NOMO-1 (cell line): ENCODE data around the gene PCBD1.
A peak's percentile ranks its signal among the peaks of the same experiment; 100 is the strongest.
"Not testable (repeated sequence)": the region's sequence is repeated elsewhere in the genome, so short reads cannot be mapped to it uniquely, and the experiment has no call there.

Experiments used
- DNase-seq, 2 experiments: peaks; one replicate each; lab custom pipeline; 2025; ENCODE audit not compliant: unreplicated experiment in 2 of 2; lab: John Stamatoyannopoulos, UW

Gene PCBD1

DNA sequence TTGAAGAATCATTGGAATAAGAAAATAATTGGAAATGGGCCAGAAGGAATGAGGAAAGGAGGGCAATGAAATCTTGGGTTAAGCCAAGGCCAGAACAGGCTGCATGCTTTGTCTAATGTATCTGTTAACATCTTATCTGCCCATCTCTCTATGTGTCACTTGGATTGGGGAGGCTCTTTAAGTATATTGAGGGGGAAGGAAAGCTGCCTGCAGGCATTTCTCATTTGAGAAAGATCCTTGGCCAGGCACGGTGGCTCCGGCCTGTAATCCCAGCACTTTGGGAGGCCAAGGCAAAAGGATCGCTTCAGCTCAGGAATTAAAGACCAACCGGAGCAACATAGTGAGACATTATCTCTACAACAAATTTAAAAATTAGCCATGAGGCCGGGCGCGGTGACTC, 14.3 kb downstream of the PCBD1 start:
- no peak for DNase-seq

DNA sequence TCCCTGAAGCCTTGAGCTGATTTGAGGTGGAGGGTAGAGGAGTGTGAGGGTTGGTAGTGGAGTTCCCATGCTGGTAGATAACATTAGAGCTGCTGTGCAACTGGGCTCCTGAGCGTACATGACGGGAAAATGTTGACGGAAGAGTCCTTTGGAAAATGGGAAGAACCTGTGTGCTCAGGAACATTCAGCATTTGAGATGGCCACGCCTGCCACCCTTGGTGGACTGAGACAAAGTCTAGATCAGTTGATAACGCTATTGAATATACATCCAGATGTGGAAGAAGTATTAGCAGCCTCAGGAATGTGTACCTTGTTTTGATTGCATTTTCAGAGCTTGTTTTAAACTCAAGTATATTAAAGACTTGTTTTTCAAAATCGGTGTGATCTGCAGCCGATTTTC, 16.1 kb downstream of the PCBD1 start:
- DNase-seq: no peak

- DNase-seq: peak; percentile 37 to 83
Measured at GRCh38 chr10:70866424-70866823, 21.9 kb downstream of the PCBD1 start.

GRCh38 chr10:70864935-70865334, 23.4 kb downstream of the PCBD1 start:
- no peak for DNase-seq

- no peak for DNase-seq
Measured at GRCh38 chr10:70863470-70864160, 24.8 kb downstream of the PCBD1 start.

DNA sequence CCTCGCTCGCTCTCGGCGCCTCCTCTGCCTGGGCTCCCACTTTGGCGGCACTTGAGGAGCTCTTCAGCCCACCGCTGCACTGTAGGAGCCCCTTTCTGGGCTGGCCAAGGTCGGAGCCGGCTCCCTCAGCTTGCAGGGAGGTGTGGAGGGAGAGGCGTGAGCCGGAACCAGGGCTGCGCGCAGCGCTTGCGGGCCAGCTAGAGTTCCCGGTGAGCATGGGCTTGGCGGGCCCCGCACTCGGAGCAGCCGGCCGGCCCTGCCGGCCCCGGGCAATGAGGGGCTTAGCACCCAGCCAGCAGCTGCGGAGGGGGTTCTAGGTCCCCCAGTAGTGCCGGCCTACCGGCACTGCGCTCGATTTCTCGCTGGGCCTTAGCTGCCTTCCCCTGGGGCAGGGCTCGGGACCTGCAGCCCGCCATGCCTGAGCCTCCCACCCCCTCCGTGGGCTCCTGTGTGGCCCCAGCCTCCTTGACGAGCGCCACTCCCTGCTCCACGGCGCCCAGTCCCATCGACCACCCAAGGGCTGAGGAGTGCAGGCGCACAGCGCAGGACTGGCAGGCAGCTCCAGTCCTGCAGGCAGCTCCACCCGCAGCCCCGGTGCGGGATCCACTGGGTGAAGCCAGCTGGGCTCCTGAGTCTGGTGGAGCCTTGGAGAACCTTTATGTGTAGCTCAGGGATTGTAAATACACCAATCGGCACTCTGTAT, 26.7 kb downstream of the PCBD1 start:
- DNase-seq: not testable (repeated sequence)

DNA sequence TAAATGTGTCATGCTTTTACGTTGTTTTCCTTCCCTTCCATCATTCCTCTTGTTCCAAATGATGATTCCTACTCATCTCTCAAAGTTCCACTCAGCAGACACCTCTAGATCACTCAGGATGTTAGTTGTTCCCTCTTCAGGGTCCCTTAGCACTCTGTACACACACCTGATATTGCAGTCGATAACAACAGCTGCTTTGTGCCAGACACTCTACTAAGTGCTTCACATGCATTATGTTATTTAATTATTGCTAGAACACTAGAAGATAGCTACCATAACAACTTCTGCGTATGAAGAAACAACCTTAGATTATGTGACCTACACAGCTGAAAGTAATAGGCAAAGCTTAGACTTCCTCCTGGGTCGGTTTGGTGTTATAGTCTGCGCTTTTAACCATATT, 29.6 kb downstream of the PCBD1 start:
- DNase-seq: no peak

DNA sequence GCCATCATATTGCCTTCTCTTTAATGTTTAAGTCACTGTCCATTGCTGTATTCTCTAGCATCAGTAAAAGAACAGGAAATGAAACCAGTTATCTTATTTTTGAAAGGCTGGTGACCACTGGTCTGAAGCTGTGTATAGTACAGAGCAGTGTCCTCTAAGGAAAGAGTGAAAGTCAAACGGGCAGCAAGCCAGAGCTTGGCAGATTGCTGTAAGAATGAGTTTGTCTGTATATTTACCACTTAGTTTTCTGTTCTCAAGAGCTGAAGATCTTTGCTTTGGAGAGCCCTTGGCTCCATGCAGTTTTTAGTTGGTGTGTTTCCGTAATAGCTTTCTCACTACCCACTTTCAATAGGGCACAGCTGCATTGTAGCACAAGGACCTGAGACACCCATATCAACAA, 31.9 kb downstream of the PCBD1 start:
- DNase-seq: peak in 1 of 2 experiments; percentile 19

DNA sequence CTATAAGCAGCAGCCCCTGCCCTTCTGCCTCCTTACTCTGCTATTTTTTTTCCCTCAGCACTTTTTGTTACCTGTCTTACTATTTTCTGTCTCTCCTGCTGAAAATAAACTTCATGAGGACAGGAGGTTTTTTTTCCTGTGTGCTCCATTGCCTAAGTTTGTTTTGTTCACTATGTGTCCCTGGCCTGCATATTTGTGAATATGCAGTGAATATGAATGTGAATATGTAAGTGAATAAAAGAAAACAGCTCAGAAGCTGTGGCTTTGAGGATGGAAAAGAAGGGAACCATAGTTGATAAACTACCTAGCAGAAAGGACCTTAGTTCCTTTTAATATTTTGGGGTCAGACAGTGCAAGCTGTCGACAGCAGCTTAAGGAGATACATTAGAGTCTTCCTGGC, 34.9 kb downstream of the PCBD1 start:
- no peak for DNase-seq

GRCh38 chr10:70853038-70853437, 35.3 kb downstream of the PCBD1 start:
- no peak for DNase-seq

GRCh38 chr10:70851597-70852475, 36.5 kb downstream of the PCBD1 start:
- DNase-seq: no peak

DNA sequence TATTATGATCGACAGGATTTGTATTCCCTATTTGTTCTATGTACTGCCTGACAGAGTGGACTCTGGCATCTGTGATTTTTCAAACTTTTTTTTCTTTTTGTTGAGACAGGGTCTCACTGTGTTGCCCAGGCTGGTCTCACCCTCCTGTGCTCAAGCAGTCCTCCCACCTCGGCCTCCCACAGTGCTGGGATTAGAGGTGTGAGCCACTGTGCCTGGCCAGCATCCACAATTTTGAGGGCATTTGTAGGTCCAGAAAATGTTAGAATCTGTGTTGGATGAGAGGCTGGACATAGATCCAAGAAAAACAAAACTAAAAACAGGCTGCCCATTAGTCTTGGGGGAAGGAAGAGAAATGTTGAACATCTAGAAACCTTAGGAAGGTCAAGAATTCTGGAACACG, 38.3 kb downstream of the PCBD1 start:
- DNase-seq: no peak

DNA sequence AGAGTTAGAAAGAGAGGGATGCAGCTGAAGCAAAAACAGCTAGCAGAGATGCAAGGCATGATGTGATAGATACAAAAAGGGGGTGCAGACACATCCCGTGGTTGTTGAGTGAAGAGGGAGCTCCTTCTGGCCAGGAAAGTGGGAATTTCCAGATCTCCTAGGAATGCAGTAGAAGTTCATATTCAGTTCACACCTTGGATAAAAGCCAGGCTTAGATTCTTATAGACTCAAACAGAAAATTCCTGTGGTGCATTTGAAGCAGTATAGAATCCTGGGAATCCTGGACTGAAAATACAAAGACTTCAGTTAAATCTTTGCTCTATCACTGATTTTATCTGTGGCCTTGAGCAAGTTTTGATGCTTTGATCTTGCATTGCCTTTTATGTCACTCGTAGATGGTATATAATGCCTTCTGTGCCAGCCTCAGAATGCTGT, 38.8 kb downstream of the PCBD1 start:
- DNase-seq: no peak

- no peak for DNase-seq
Measured at GRCh38 chr10:70847659-70848360, 40.6 kb downstream of the PCBD1 start.

- no peak for DNase-seq
Measured at GRCh38 chr10:70846795-70847194, 41.6 kb downstream of the PCBD1 start.

- no peak for DNase-seq
Measured at GRCh38 chr10:70845816-70846215, 42.5 kb downstream of the PCBD1 start.

- DNase-seq: no peak
Measured at GRCh38 chr10:70845256-70845655, 43.1 kb downstream of the PCBD1 start.

DNA sequence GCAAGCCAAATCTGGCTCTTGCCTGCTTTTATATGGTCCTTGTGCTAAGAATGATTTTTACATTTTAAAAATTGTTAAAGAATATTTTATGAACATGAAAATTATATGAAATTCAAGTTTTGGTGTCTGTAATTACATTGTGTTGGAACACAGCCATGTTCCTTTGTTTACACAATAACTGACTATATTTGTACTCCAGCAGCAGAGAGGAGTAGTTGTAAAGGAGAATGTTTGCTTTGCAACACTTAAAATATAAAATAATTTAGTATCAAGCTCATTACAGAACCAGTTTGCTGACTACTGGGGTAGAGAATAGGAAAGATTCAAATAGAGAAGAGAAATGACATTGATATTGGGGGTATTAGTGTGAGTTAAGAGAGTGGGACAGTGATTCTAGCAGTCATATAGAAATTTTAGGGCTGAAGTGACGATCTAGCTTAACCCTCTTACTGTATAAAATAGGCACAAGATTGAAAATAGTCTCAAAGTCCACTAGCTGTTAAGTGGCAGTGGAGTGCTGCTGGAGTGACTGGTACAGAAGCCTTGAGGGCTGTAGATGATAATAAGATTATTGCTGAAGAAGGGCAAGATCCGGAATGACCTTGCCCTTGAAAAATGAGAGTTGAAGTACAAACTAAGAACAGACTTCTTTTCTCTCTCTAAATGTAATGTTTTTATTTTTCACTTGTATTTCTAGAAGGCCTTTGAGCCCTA, 44.4 kb downstream of the PCBD1 start:
- DNase-seq: no peak

GRCh38 chr10:70843333-70843732, 45.0 kb downstream of the PCBD1 start:
- DNase-seq: no peak

GRCh38 chr10:70840836-70841235, 47.5 kb downstream of the PCBD1 start:
- peak in 1 of 2 experiments; percentile 41 for DNase-seq
